Measurements from ENCODE around the gene EFS. TPM values are rescaled to one million over a fixed set of nuclear protein-coding genes. Genes with fewer than 3 reads are reported as not detected.

The EFS gene
- total RNA-seq, 1 donor from 2014 or later = 32.4 TPM

- Histone ChIP-seq H3K36me3 (peaks cover 0 to 29% of the 10 kb centered on the region in 2 donors), H3K9me3 (no peaks in the 10 kb centered on the region), H3K27ac (no peak overlapping the region), H3K27me3 (no peaks in the 10 kb centered on the region), H3K4me3 (no peak overlapping the region), H3K4me1 (peaks cover 26% of the 10 kb centered on the region)
- intact Hi-C loops (cut with DNase I) = loop anchor here (5.0 to 10.0 kb wide), 3 partner anchors 60 to 238 kb away; partner anchors contain the start of gene NGDN
- TF ChIP-seq POLR2AphosphoS5 (IDR thresholded peaks at IDR 0.05; ENCODE audit: insufficient read depth in 1 of 2, low read depth in 1 of 2) (no peak), POLR2A (IDR thresholded peaks at IDR 0.05) (no peak)
- TF ChIP-seq, protein P1, sequence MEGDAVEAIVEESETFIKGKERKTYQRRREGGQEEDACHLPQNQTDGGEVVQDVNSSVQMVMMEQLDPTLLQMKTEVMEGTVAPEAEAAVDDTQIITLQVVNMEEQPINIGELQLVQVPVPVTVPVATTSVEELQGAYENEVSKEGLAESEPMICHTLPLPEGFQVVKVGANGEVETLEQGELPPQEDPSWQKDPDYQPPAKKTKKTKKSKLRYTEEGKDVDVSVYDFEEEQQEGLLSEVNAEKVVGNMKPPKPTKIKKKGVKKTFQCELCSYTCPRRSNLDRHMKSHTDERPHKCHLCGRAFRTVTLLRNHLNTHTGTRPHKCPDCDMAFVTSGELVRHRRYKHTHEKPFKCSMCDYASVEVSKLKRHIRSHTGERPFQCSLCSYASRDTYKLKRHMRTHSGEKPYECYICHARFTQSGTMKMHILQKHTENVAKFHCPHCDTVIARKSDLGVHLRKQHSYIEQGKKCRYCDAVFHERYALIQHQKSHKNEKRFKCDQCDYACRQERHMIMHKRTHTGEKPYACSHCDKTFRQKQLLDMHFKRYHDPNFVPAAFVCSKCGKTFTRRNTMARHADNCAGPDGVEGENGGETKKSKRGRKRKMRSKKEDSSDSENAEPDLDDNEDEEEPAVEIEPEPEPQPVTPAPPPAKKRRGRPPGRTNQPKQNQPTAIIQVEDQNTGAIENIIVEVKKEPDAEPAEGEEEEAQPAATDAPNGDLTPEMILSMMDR (IDR thresholded peaks at IDR 0.05) = no peak
- DNase-seq (ENCODE audit: extremely low spot score in 2 of 2) = no peak
These were observed 40.5 kb downstream of the EFS start for GRCh38 chr14:23324455-23324846.

- peaks cover 26% of the 10 kb centered on the region for H3K4me1 ChIP-seq
- H3K9me3 ChIP-seq = no peaks in the 10 kb centered on the region
- TF ChIP-seq, protein P1 (IDR thresholded peaks at IDR 0.05) = no peak
- TF ChIP-seq POLR2A (IDR thresholded peaks at IDR 0.05) = no peak
- TF ChIP-seq POLR2AphosphoS5 (IDR thresholded peaks at IDR 0.05; ENCODE audit: insufficient read depth in 1 of 2, low read depth in 1 of 2) = no peak
- H3K36me3 ChIP-seq = peaks cover 0 to 29% of the 10 kb centered on the region in 2 donors
- H3K4me3 ChIP-seq = no peak overlapping the region
- DNase-seq (ENCODE audit: extremely low spot score in 2 of 2) = no peak
- intact Hi-C loops (cut with DNase I) = loop anchor here (5.0 to 10.0 kb wide), 3 partner anchors 59 to 238 kb away; partner anchors contain the start of gene NGDN
- H3K27ac ChIP-seq = no peak overlapping the region
- no peaks in the 10 kb centered on the region for H3K27me3 ChIP-seq
These were observed 41.0 kb downstream of the EFS start for GRCh38 chr14:23323838-23324454.

DNA sequence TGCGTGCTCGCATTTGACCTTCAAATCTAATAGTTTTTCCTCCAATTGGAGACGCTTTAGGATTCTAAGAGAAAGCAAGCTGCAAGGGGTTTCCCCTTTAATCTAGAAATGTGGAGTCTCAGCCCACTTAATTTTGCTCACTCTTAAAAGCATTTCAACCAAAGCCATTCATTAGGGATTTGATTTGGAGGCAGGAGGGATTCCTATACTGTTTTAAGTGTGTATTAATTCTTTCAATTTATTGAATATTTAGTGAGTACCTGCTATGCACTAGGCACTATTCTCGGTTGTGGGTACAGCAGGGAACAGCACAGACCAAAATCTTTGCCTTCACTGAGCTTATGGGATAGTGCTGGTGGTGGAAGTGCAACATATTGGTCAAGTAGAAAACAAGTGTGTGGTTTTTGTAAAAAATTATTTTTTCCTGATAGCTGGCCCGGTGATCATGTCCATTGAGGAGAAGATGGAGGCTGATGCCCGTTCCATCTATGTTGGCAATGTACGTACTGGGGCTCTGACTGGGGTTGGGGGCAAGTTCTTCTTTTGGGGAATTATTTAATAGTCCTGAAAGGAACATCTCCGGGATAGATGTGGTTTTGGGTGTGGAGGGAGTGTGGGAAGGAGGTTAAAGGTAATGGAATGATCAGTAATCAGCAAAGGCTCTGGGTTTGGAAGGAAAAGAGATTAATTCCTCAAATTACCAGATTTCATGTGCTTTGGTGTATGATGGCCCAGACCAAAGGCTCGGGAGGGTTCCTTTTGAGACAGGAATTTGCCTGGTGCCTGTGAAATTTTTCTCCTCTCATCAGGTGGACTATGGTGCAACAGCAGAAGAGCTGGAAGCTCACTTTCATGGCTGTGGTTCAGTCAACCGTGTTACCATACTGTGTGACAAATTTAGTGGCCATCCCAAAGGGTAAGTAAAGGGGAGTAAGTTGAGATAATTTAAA is 42.1 kb downstream of the EFS start:
- H3K27me3 ChIP-seq = no peaks in the 10 kb centered on the region
- DNase-seq (ENCODE audit: extremely low spot score in 2 of 2) = no peak
- peaks cover 0 to 29% of the 10 kb centered on the region in 2 donors for H3K36me3 ChIP-seq
- H3K4me1 ChIP-seq = peaks cover 26% of the 10 kb centered on the region
- peak overlapping the region; percentile 82 to 99 for H3K4me3 ChIP-seq
- TF ChIP-seq, protein P1 (IDR thresholded peaks at IDR 0.05) = no peak
- TF ChIP-seq POLR2AphosphoS5 (IDR thresholded peaks at IDR 0.05; ENCODE audit: insufficient read depth in 1 of 2, low read depth in 1 of 2) (no peak), POLR2A (IDR thresholded peaks at IDR 0.05) (no peak)
- intact Hi-C loops (cut with DNase I) = loop anchor here (5.0 to 10.0 kb wide), 3 partner anchors 58 to 239 kb away; partner anchors contain the start of gene NGDN
- H3K9me3 ChIP-seq = no peaks in the 10 kb centered on the region
- H3K27ac ChIP-seq = peak overlapping the region; percentile 97

GRCh38 chr14:23321572-23322547 is 43.1 kb downstream of the EFS start:
- Histone ChIP-seq H3K9me3 (no peaks in the 10 kb centered on the region), H3K27me3 (no peaks in the 10 kb centered on the region), H3K4me3 (peak overlapping the region; percentile 82 to 99), H3K36me3 (peaks cover 0 to 29% of the 10 kb centered on the region in 2 donors), H3K27ac (peak overlapping the region; percentile 97), H3K4me1 (peaks cover 26% of the 10 kb centered on the region)
- peak in 1 of 2 donors; percentile 35 for TF ChIP-seq POLR2AphosphoS5 (IDR thresholded peaks at IDR 0.05; ENCODE audit: insufficient read depth in 1 of 2, low read depth in 1 of 2)
- TF ChIP-seq POLR2A (IDR thresholded peaks at IDR 0.05) = no peak
- TF ChIP-seq, protein P1 (IDR thresholded peaks at IDR 0.05) = no peak
- intact Hi-C loops (cut with DNase I) = loop anchor here (5.0 to 10.0 kb wide), 3 partner anchors 57 to 240 kb away; partner anchors contain the start of gene NGDN
- no peak for DNase-seq (ENCODE audit: extremely low spot score in 2 of 2)

Measured in vagina (tissue), 2 donors.